WTC11 (cell line): Measurements from ENCODE around the gene SKIC8. TPM values are rescaled to one million over a fixed set of nuclear protein-coding genes. Genes with fewer than 3 reads are reported as not detected.

Experiments used
- AFF4 ChIP-seq: sonication (generic); formaldehyde crosslinking; IDR thresholded peaks from 2 replicates; pipeline ENCODE4 v1.8.1; 2023; ENCODE audit warnings: mild to moderate bottlenecking, missing genetic modification reagents, borderline replicate concordance
- AR ChIP-seq: fragments of 250-450 bp; sonication (Bioruptor Pico); IDR thresholded peaks from 2 replicates; pipeline ENCODE4 v1.9.0; 2021; ENCODE audit warnings: mild to moderate bottlenecking
- ATF6 ChIP-seq: sonication (generic); formaldehyde crosslinking; IDR thresholded peaks from 2 replicates; pipeline ENCODE4 v1.8.1; 2023; ENCODE audit warnings: mild to moderate bottlenecking, missing genetic modification reagents
- CDX4 ChIP-seq: fragments of 250-450 bp; sonication (Bioruptor Pico); IDR thresholded peaks from 2 replicates; pipeline ENCODE4 v1.9.0; 2021; ENCODE audit warnings: moderate library complexity, mild to moderate bottlenecking, inconsistent platforms, borderline replicate concordance
- E2F1 ChIP-seq: sonication (generic); formaldehyde crosslinking; IDR thresholded peaks from 2 replicates; pipeline ENCODE4 v1.8.0; 2022; ENCODE audit warnings: mild to moderate bottlenecking, missing genetic modification reagents
- E2F4 ChIP-seq: sonication (generic); formaldehyde crosslinking; IDR thresholded peaks from 2 replicates; pipeline ENCODE4 v1.8.1; 2022; ENCODE audit warnings: low read depth, mild to moderate bottlenecking, moderate library complexity, missing genetic modification reagents, borderline replicate concordance
- EMX1 ChIP-seq: fragments of 250-450 bp; sonication (Bioruptor Pico); IDR thresholded peaks from 2 replicates; pipeline ENCODE4 v1.8.0; 2021; ENCODE audit warnings: mild to moderate bottlenecking
- GRHL2 ChIP-seq: fragments of 250-450 bp; sonication (Bioruptor Pico); IDR thresholded peaks from 2 replicates; pipeline ENCODE4 v1.8.0; 2022; ENCODE audit warnings: mild to moderate bottlenecking, moderate library complexity; ENCODE audit not compliant: insufficient replicate concordance, severe bottlenecking
- GTF2I ChIP-seq: fragments of 250-450 bp; sonication (Bioruptor Pico); conservative IDR thresholded peaks from 2 replicates; pipeline ENCODE4 v1.4.0; 2021; ENCODE audit warnings: mild to moderate bottlenecking
- HMGXB4 ChIP-seq: sonication (generic); formaldehyde crosslinking; IDR thresholded peaks from 2 replicates; pipeline ENCODE4 v1.8.1; 2023; ENCODE audit warnings: mild to moderate bottlenecking, moderate library complexity, missing genetic modification reagents
- JUN ChIP-seq: sonication (generic); formaldehyde crosslinking; IDR thresholded peaks from 2 replicates; pipeline ENCODE4 v1.8.0; 2023; ENCODE audit warnings: mild to moderate bottlenecking, missing genetic modification reagents
- NR1H2 ChIP-seq: sonication (generic); formaldehyde crosslinking; IDR thresholded peaks from 2 replicates; pipeline ENCODE4 v1.9.0; 2021; ENCODE audit warnings: mild to moderate bottlenecking, moderate library complexity, missing genetic modification reagents
- NR2C2 ChIP-seq: sonication (generic); formaldehyde crosslinking; IDR thresholded peaks from 2 replicates; pipeline ENCODE4 v1.8.0; 2022; ENCODE audit warnings: mild to moderate bottlenecking, missing genetic modification reagents
- NR3C1 ChIP-seq: sonication (generic); formaldehyde crosslinking; conservative IDR thresholded peaks from 2 replicates; pipeline ENCODE4 v1.8.1; 2023; ENCODE audit warnings: low read depth, mild to moderate bottlenecking, missing genetic modification reagents
- OVOL2 ChIP-seq: fragments of 250-450 bp; sonication (Bioruptor Pico); IDR thresholded peaks from 2 replicates; pipeline ENCODE4 v1.9.0; 2021; ENCODE audit warnings: mild to moderate bottlenecking, borderline replicate concordance
- TCF7 ChIP-seq: sonication (generic); formaldehyde crosslinking; IDR thresholded peaks from 2 replicates; pipeline ENCODE4 v1.8.0; 2022; ENCODE audit warnings: mild to moderate bottlenecking, low read depth, missing genetic modification reagents, moderate library complexity
- TEAD4 ChIP-seq: sonication (generic); formaldehyde crosslinking; IDR thresholded peaks from 2 replicates; pipeline ENCODE4 v1.8.0; 2022; ENCODE audit warnings: mild to moderate bottlenecking, missing genetic modification reagents
- ZMAT4 ChIP-seq: fragments of 250-450 bp; sonication (Bioruptor Pico); IDR thresholded peaks from 2 replicates; pipeline ENCODE4 v1.9.0; 2021; ENCODE audit warnings: mild to moderate bottlenecking
- ZNF121 ChIP-seq: sonication (generic); formaldehyde crosslinking; IDR thresholded peaks from 2 replicates; pipeline ENCODE4 v1.8.0; 2023; ENCODE audit warnings: missing genetic modification reagents
- ZNF138 ChIP-seq: sonication (generic); formaldehyde crosslinking; conservative IDR thresholded peaks from 2 replicates; pipeline ENCODE4 v1.8.1; 2022; ENCODE audit warnings: mild to moderate bottlenecking, moderate library complexity, missing genetic modification reagents
- ZNF671 ChIP-seq: fragments of 250-450 bp; sonication (Bioruptor Pico); IDR thresholded peaks from 2 replicates; pipeline ENCODE4 v1.8.0; 2021; ENCODE audit warnings: mild to moderate bottlenecking
- ZSCAN18 ChIP-seq: fragments of 250-450 bp; sonication (Bioruptor Pico); IDR thresholded peaks from 2 replicates; pipeline ENCODE4 v2.1.2; 2022; ENCODE audit warnings: mild to moderate bottlenecking, moderate library complexity
- total RNA-seq: library from RNA; stranded (reverse); gene quantifications from 3 replicates; pipeline ENCODE4 v1.2.3, GENCODE V29; 2021

SKIC8 gene
- total RNA-seq, 1 experiment from 2014 or later: 55.6 TPM

- TF ChIP-seq AR (CRISPR knock-in tag) (no peak), ZNF671 (CRISPR knock-in tag) (no peak), NR2C2 (CRISPR knock-in tag) (no peak), OVOL2 (no peak), CDX4 (CRISPR knock-in tag) (no peak), ATF6 (CRISPR knock-in tag) (no peak), E2F4 (CRISPR knock-in tag) (no peak), AFF4 (no peak), GRHL2 (CRISPR knock-in tag) (no peak), EMX1 (CRISPR knock-in tag) (no peak), NR1H2 (CRISPR knock-in tag) (no peak), ZNF138 (CRISPR knock-in tag) (no peak), HMGXB4 (CRISPR knock-in tag) (0 out of 2 replicates have a peak, but pooled peaks have one; percentile 36), JUN (CRISPR knock-in tag) (no peak), GTF2I (CRISPR knock-in tag) (no peak), NR3C1 (CRISPR knock-in tag) (no peak), ZSCAN18 (CRISPR knock-in tag) (no peak), E2F1 (CRISPR knock-in tag) (no peak), ZMAT4 (no peak), TEAD4 (CRISPR knock-in tag) (no peak), ZNF121 (CRISPR knock-in tag) (no peak), TCF7 (CRISPR knock-in tag) (no peak)
Observed at GRCh38 chr15:78299101-78299930, at the start of gene SKIC8 (continued).
